Measurements from ENCODE around the gene GPR162. TPM values are rescaled to one million over a fixed set of nuclear protein-coding genes. Genes with fewer than 3 reads are reported as not detected.

Gene GPR162
- total and polyA plus RNA-seq, 2 donors from 2014 or later, result 5.0 to 9.8 TPM

DNA sequence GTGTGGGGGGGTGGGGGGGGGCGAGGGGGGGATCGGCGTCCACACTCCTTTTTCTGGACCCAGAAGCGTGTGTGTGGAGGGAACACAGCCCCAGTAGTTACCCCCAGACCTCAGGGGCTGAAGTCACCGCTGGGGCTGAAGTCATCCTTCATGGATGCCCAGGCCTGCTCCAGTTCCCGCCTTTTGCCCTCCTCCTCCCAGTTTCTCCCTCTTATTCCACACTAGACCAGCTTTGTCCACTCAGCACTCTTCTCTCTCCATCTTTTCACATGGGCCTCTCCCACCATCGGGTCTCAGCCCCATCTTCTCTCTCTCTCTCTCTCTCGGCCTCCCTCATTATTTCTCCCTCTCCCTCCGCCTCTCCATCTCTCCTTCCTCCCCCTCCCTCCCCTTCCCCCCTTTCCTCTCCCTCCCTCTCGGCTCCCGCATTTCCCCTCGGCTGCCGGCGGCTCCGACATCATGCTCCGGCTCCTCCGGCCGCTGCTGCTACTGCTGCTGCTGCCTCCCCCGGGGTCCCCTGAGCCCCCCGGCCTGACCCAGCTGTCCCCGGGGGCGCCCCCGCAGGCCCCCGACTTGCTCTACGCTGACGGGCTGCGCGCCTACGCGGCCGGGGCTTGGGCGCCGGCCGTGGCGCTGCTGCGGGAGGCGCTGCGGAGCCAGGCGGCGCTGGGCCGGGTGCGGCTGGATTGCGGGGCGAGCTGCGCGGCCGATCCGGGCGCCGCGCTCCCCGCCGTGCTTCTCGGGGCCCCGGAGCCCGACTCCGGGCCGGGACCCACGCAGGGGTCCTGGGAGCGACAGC is 6.6 kb downstream of the GPR162 start, which contains the start of gene P3H3:
Gene P3H3, plus strand, starts transcription at position 426 of the 799 bp plus-strand sequence. Its CDS starts 34 bp downstream, at position 460.
- Histone ChIP-seq H3K4me3 (ENCODE audit: low read length in 3 of 3) (peak within 1 kb of the TSS; percentile 47 to 81 (median 79)), H3K36me3 (ENCODE audit: control insufficient read depth in 2 of 3, insufficient read depth in 3 of 3, low read length in 3 of 3) (no peaks in the 10 kb centered on the region), H3K9me3 (ENCODE audit: control insufficient read depth in 2 of 3, insufficient read depth in 1 of 3, low read length in 3 of 3) (no peaks in the 10 kb centered on the region), H3K27me3 (ENCODE audit: control insufficient read depth, insufficient read depth, low read length) (no peaks in the 10 kb centered on the region), H3K9ac (ENCODE audit: low read length in 3 of 3) (peak within 1 kb of the TSS; percentile 59 to 80 (median 68)), H3K4me1 (ENCODE audit: control insufficient read depth in 2 of 3, insufficient read depth in 2 of 3, low read depth in 1 of 3, low read length in 3 of 3) (peaks cover 0 to 17% (median 0%) of the 10 kb centered on the region in 3 donors), H3K27ac (ENCODE audit: low read depth in 2 of 2, low read length in 2 of 2) (peak within 1 kb of the TSS; percentile 20 to 67)
- TF ChIP-seq, protein P1, sequence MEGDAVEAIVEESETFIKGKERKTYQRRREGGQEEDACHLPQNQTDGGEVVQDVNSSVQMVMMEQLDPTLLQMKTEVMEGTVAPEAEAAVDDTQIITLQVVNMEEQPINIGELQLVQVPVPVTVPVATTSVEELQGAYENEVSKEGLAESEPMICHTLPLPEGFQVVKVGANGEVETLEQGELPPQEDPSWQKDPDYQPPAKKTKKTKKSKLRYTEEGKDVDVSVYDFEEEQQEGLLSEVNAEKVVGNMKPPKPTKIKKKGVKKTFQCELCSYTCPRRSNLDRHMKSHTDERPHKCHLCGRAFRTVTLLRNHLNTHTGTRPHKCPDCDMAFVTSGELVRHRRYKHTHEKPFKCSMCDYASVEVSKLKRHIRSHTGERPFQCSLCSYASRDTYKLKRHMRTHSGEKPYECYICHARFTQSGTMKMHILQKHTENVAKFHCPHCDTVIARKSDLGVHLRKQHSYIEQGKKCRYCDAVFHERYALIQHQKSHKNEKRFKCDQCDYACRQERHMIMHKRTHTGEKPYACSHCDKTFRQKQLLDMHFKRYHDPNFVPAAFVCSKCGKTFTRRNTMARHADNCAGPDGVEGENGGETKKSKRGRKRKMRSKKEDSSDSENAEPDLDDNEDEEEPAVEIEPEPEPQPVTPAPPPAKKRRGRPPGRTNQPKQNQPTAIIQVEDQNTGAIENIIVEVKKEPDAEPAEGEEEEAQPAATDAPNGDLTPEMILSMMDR (IDR thresholded peaks at IDR 0.05; ENCODE audit: borderline replicate concordance, extremely low read depth, insufficient read depth), result no peak
- intact Hi-C loops (cut with DNase I), result loop anchor here (10.0 kb wide), 1 partner anchor 73 kb away; the partner anchor contains the start of gene MLF2
- DNase-seq (peak; percentile 71 to 86 (median 84)), FAIRE-seq (no peak)

DNA sequence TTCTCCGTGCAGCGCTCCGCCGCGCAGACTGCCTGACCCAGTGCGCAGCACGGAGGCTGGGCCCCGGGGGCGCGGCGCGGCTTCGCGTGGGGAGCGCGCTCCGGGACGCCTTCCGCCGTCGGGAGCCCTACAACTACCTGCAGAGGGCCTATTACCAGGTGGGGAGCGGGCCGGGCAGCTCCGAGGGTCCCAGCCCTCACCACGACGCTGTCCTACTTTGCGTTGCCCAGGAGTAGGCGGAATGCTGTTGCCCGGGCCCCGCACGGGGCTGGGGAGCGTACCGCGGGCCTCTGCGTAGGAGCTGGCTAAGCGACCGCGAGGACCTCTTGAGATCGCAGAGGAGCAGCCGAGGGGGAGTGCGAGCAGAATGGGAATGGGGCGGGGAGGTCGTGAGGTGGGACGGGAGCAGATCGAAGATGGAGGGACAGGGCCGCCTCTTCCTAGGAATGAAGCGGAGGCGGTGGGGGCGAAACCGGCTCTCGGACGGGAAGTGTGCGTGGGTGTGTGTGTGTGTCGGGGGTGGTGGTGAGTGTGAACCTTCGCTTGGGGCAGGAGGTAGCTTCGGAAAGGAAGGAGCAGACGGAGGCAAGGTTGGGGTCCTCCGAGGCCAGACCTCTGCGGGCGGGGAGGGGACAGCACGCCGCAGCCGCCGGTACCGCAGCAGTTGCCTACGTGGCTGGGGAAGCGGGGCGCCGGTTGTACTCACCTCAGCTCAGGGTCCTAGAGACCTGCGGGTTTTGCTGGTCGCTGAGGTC is 7.3 kb downstream of the GPR162 start:
- H3K9me3 ChIP-seq (ENCODE audit: control insufficient read depth in 2 of 3, insufficient read depth in 1 of 3, low read length in 3 of 3), result no peaks in the 10 kb centered on the region
- peak overlapping the region; percentile 20 to 67 for H3K27ac ChIP-seq (ENCODE audit: low read depth in 2 of 2, low read length in 2 of 2)
- no peaks in the 10 kb centered on the region for H3K36me3 ChIP-seq (ENCODE audit: control insufficient read depth in 2 of 3, insufficient read depth in 3 of 3, low read length in 3 of 3)
- no peaks in the 10 kb centered on the region for H3K27me3 ChIP-seq (ENCODE audit: control insufficient read depth, insufficient read depth, low read length)
- no peak for FAIRE-seq
- TF ChIP-seq, protein P1 (IDR thresholded peaks at IDR 0.05; ENCODE audit: borderline replicate concordance, extremely low read depth, insufficient read depth), result no peak
- H3K4me3 ChIP-seq (ENCODE audit: low read length in 3 of 3), result peak overlapping the region; percentile 47 to 81 (median 79)
- intact Hi-C loops (cut with DNase I), result loop anchor here (10.0 kb wide), 1 partner anchor 74 kb away; the partner anchor contains the start of gene MLF2
- DNase-seq, result peak; percentile 76 to 84 (median 84)
- H3K4me1 ChIP-seq (ENCODE audit: control insufficient read depth in 2 of 3, insufficient read depth in 2 of 3, low read depth in 1 of 3, low read length in 3 of 3), result peaks cover 0 to 17% (median 0%) of the 10 kb centered on the region in 3 donors
- peak overlapping the region; percentile 59 to 80 (median 68) for H3K9ac ChIP-seq (ENCODE audit: low read length in 3 of 3)

DNA sequence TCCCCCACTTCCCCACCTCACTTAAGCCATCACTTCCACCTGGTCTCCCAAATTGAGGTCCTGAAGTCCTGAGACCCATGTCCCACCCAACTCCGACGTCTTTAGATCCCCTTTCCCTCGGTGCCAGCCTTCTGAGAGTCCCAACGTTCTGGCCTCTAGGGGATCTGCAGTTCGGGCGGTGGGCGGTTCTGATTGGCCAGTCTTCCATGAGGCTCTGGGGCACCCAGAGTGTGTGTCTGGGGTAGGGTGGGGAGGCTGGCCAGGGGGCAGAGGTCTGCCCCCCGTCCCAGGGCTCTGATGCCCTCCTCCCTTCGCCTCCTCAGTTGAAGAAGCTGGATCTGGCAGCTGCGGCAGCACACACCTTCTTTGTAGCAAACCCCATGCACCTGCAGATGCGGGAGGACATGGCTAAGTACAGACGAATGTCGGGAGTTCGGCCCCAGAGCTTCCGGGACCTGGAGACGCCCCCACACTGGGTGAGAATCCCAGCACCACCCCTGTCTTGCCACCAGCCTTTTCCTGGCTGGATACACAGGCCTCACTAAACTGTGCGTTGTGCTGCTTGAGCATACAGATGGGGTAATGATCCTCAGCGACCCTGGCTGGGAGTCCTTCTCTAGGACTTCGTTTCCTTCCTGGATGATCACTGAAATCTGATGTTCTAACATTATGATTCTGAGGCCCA is 8.1 kb downstream of the GPR162 start:
- Histone ChIP-seq H3K27ac (ENCODE audit: low read depth in 2 of 2, low read length in 2 of 2) (peak overlapping the region; percentile 20 to 67), H3K4me1 (ENCODE audit: control insufficient read depth in 2 of 3, insufficient read depth in 2 of 3, low read depth in 1 of 3, low read length in 3 of 3) (peaks cover 0 to 17% (median 0%) of the 10 kb centered on the region in 3 donors), H3K9me3 (ENCODE audit: control insufficient read depth in 2 of 3, insufficient read depth in 1 of 3, low read length in 3 of 3) (no peaks in the 10 kb centered on the region), H3K9ac (ENCODE audit: low read length in 3 of 3) (peak overlapping the region; percentile 49 to 80 (median 68)), H3K27me3 (ENCODE audit: control insufficient read depth, insufficient read depth, low read length) (no peaks in the 10 kb centered on the region), H3K4me3 (ENCODE audit: low read length in 3 of 3) (peak overlapping the region; percentile 47 to 81 (median 79)), H3K36me3 (ENCODE audit: control insufficient read depth in 2 of 3, insufficient read depth in 3 of 3, low read length in 3 of 3) (no peaks in the 10 kb centered on the region)
- FAIRE-seq (no peak), DNase-seq (peak in 2 of 5 donors; percentile 54 to 81)
- TF ChIP-seq, protein P1 (IDR thresholded peaks at IDR 0.05; ENCODE audit: borderline replicate concordance, extremely low read depth, insufficient read depth), result no peak
- intact Hi-C loops (cut with DNase I), result loop anchor here (10.0 kb wide), 1 partner anchor 75 kb away; the partner anchor contains the start of gene MLF2

All from kidney (tissue), 14 donors.